GM13976 (cell line): ENCODE results near the gene MYO1D.
A peak's percentile ranks its signal among the peaks of the same experiment; 100 is the strongest.

Source experiments
- DNase-seq: peaks from one replicate; pipeline ENCODE4 v3.0.0; 2012; ENCODE audit warnings: low spot score
- CTCF ChIP-seq: IDR thresholded peaks from 2 replicates; pipeline ENCODE4 v1.5.1; 2012; ENCODE audit warnings: borderline replicate concordance, mild to moderate bottlenecking; ENCODE audit not compliant: insufficient read depth; ENCODE audit errors: extremely low read depth, missing control alignments, control extremely low read depth
- in situ Hi-C: fragments of 300-500 bp; cut with MboI; formaldehyde crosslinking; loops from one replicate; pipeline ENCODE4 v1.12.0; 2022; ENCODE audit warnings: low sequenced_read_pairs, mixed read lengths, inconsistent platforms; ENCODE audit not compliant: unreplicated experiment

MYO1D gene

DNA sequence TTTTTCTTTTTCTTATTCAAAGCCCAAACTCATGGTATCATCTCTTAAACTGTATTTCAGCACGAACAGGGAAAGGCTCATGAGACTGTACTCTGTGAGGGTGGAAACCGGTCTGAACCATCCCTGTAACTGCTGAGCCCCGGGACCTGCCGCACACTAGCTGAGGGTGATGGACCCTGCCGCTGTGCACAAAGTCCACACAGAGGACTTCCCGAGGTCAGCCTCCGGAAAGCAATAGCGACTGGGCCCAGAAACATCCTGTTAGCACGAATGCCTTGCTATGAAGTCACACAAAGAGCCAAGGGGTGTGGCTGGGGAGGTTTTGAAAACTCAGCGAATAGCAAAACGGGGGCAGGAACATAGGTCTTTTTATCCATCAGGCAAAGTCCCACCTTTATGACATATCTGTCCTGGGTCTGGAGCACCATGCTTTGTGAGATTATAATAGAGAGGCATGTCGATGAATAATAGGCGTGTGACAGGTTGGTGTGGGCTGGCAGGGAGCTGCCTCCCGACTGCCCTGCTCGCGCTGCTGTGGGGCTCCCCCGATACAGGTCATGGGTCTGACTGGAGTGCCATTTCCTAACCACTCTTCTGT lies 356.7 kb downstream of the MYO1D start:
- DNase-seq: peak; percentile 65
- no peak for TF ChIP-seq CTCF
- in situ Hi-C loops: no loop called here

DNA sequence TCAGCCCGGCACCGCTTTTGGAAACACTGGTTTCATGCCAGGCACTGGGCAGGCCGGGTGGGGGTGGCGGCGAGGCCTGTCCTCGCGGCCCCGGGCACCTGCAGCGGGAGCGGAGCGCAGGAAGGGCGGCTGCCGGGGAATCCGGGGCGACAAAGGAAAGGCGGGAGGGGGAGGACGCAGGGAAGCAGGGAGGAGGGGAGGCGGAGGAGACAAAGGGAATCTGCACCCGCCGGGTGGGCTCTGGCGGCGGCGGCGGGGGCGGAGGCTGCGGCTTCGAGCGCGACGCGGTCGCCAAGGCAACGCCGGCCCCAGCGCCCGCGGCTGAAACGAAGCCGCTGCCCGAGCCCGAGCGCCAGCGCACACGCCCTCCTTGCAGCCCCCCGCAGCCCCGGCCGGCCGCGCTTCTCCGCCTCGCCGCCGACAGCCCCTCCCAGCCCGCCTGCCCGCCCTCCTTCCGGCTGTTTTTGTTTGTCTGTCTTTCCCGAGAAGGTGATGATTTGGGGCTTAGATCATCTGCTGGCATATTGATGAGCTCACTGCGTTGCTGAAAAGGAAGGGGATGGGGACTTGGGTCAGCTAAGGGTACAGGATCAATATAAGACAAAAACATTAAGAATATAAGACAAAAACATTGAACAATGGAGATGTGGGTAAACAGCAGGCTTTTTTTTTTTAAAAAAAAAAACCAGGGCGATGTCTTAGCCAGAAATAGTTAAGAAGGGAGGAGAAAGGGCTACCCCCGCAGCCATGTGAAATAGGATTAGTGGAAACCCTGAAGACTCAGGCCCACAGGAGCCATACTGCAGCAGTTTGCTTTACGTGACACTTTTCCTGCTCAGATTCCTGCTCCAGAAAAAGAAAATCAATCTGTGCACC lies 357.5 kb downstream of the MYO1D start:
- in situ Hi-C loops: no loop called here
- TF ChIP-seq CTCF: no peak
- peak; percentile 73 for DNase-seq

GRCh38 chr17:32518646-32519227 lies 358.2 kb downstream of the MYO1D start:
- no peak for TF ChIP-seq CTCF
- in situ Hi-C loops: no loop called here
- no peak for DNase-seq

DNA sequence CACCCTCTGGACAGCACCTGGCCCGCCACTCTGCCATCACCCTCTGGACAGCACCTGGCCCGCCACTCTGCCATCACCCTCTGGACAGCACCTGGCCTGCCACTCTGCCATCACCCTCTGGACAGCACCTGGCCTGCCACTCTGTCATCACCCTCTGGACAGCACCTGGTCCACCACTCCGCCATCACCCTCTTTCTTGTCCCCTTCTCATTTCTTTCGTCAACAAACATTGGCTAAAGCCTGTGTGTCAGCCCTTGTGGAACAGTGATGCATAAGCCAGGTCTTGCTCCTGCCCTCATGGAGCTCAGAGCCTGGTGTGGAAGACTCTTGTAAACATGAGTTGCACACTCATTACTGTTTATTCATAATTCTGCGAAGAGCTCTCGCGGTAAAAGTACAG lies 358.9 kb downstream of the MYO1D start:
- in situ Hi-C loops: no loop called here
- DNase-seq: no peak
- TF ChIP-seq CTCF: no peak

DNA sequence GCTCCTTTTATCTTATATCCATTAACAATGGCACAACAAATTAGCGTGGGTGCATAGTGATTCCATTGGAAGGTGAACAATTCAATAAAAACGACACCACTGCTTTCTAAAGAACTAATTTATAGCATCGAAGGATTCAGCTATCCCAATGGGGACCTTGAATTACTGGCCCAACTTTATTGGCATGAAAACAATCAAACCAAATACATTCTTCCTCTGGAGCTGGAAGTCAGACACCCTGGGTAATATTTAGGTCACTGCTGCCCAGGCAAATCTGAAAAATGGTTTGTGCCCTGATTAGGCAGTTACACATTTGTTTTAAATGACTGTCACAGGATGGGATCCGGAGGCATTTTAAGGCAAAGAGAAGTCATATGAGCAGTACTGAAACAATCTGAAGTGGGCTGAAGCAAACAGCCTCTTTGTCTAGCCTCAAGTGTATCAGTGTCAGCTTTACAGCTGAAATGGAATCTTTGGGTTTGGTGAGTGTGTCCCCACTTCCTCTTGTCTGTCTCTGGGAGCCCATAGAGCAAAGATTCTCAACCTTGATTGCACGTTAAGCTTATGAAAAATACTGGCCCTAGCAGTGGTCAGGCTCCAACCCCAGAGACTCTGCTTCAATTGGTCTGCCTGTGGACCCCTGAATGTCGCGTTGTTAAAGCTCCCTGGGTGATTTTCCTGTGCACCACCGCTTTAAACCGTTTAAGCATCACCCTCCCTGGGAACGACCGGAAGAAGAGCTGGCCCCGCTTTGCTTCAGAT lies 359.8 kb downstream of the MYO1D start:
- DNase-seq: no peak
- in situ Hi-C loops: no loop called here
- TF ChIP-seq CTCF: no peak

DNA sequence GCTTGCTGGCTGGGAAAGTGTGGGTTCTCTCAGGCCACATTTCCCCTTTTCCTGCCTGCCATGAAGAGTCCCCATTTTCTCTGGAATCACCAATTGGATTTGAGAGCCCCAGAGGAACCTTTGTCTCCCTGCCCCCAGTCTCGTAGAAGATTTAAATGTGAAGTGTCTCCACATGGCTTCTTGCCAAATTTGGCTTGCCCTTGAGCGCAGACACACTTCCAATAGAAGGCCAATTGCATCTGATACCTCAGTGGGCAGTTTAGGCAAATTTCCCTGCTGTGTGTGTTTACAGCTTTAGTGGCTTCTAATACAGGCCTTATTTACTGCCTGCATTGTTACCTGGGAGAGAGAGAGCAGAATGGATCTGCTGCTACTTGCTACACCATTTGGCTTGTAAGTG lies 360.5 kb downstream of the MYO1D start:
- DNase-seq: no peak
- in situ Hi-C loops: no loop called here
- TF ChIP-seq CTCF: no peak
